Natural killer cell (primary cell): Measurements from ENCODE around the gene STK24. TPM values are rescaled to one million over a fixed set of nuclear protein-coding genes. Genes with fewer than 3 reads are reported as not detected.

Experiments
- ATAC-seq, 3 donors: fragments of 150-1000 bp in 2 of 3; fragments of 200-7000 bp in 1 of 3; cut with Tn5 transposase; 1 replicate in 1 of 3; 2 replicates in 2 of 3; pipeline ENCODE4 v1.10.0; 2021; ENCODE audit warnings: mild to moderate bottlenecking in 2 of 3, moderate library complexity in 2 of 3
- DNase-seq, 2 donors: peaks; one replicate each; pipeline versions ENCODE4 v3.0.0 to v3.0.0-alpha.2; 2013 to 2021; ENCODE audit warnings: mixed read lengths in 1 of 2
- H3K27ac ChIP-seq: one replicate; pipeline ENCODE4 v1.5.1; 2013; ENCODE audit warnings: mild to moderate bottlenecking, low read length
- H3K27me3 ChIP-seq: one replicate; pipeline ENCODE4 v1.6.1; 2013; ENCODE audit warnings: low read length; ENCODE audit not compliant: control insufficient read depth, insufficient read depth
- H3K36me3 ChIP-seq: one replicate; pipeline ENCODE4 v1.6.1; 2013; ENCODE audit warnings: low read length; ENCODE audit not compliant: control insufficient read depth, insufficient read depth
- H3K4me1 ChIP-seq: one replicate; pipeline ENCODE4 v1.6.1; 2013; ENCODE audit warnings: low read length; ENCODE audit not compliant: control insufficient read depth, insufficient read depth
- H3K4me3 ChIP-seq: one replicate; pipeline ENCODE4 v1.5.1; 2013; ENCODE audit warnings: low read length
- H3K9me3 ChIP-seq: one replicate; pipeline ENCODE4 v1.6.1; 2013; ENCODE audit warnings: low read length; ENCODE audit not compliant: control insufficient read depth, insufficient read depth
- H3K27ac Mint-ChIP-seq, 2 donors: one replicate each; pipeline ENCODE4 v1.8.0; 2022; ENCODE audit warnings: mild to moderate bottlenecking in 2 of 2, mixed read lengths in 2 of 2, moderate library complexity in 1 of 2
- H3K27me3 Mint-ChIP-seq, 2 donors: one replicate each; pipeline ENCODE4 v1.8.0; 2022; ENCODE audit warnings: low read depth in 2 of 2, mixed read lengths in 2 of 2
- H3K36me3 Mint-ChIP-seq: one replicate; pipeline ENCODE4 v1.8.0; 2022; ENCODE audit warnings: mixed read lengths
- H3K4me1 Mint-ChIP-seq, 2 donors: one replicate each; pipeline ENCODE4 v1.8.0; 2022; ENCODE audit warnings: mixed read lengths in 2 of 2
- H3K4me3 Mint-ChIP-seq: one replicate; pipeline ENCODE4 v1.8.0; 2022; ENCODE audit warnings: mild to moderate bottlenecking, moderate library complexity, mixed read lengths
- H3K9me3 Mint-ChIP-seq, 2 donors: one replicate each; pipeline ENCODE4 v1.8.0; 2022; ENCODE audit warnings: mixed read lengths in 2 of 2
- CTCF ChIP-seq: fragments of 200-600 bp; IDR thresholded peaks from one replicate; pipeline ENCODE4 v1.8.0; 2022; ENCODE audit warnings: antibody characterized with exemption
- WGBS: methylation state at CpG from one replicate; pipeline ENCODE4 v1.1.7; 2013; ENCODE audit warnings: missing lambda C conversion rate; ENCODE audit not compliant: insufficient coverage; 5-methylcytosine and 5-hydroxymethylcytosine counted together
- intact Hi-C: fragments of 100-400 bp; cut with micrococcal nuclease; formaldehyde crosslinking; loops from one replicate; pipeline ENCODE4 v1.14.2; 2022
- total RNA-seq, 4 donors: library from RNA; stranded (reverse); fragments of 120-200 nt in 1 of 4; gene quantifications; one replicate each; pipeline versions ENCODE4 v1.2.3 to v1.2.4, GENCODE V29; 2013 to 2022

Gene STK24
- total RNA-seq, 3 donors from 2014 or later (not counting 1 experiment from before 2014, with no cell fraction given) = 64.5 to 78.4 (median 70.4) TPM

- no peaks in the 10 kb centered on the region for H3K9me3 ChIP-seq
- no peaks in the 10 kb centered on the region for H3K9me3 Mint-ChIP-seq
- TF ChIP-seq CTCF = no peak
- no peak overlapping the region for H3K4me3 Mint-ChIP-seq
- peaks cover 9 to 23% of the 10 kb centered on the region in 2 donors for H3K27me3 Mint-ChIP-seq
- H3K27ac ChIP-seq = no peak overlapping the region
- H3K36me3 Mint-ChIP-seq = no peaks in the 10 kb centered on the region
- H3K36me3 ChIP-seq = no peaks in the 10 kb centered on the region
- DNase-seq (no peak), ATAC-seq (no peak)
- no peaks in the 10 kb centered on the region for H3K4me1 Mint-ChIP-seq
- no peak overlapping the region for H3K4me3 ChIP-seq
- no peaks in the 10 kb centered on the region for H3K4me1 ChIP-seq
- intact Hi-C loops = no loop called here
- no peak overlapping the region for H3K27ac Mint-ChIP-seq
- H3K27me3 ChIP-seq = no peaks in the 10 kb centered on the region
- 79% methylated on average over 5 of the region's 5 CpGs for WGBS
These were observed 29.4 kb upstream of the STK24 start for GRCh38 chr13:98606296-98606695.

- intact Hi-C loops = no loop called here
- 100% methylated on average over 1 of the region's 2 CpGs for WGBS
- peaks cover 23 to 29% of the 10 kb centered on the region in 2 donors for H3K27me3 Mint-ChIP-seq
- TF ChIP-seq CTCF = no peak
- H3K27ac Mint-ChIP-seq = no peak overlapping the region
- peaks cover 0 to 5% of the 10 kb centered on the region in 2 donors for H3K4me1 Mint-ChIP-seq
- H3K4me3 Mint-ChIP-seq = no peak overlapping the region
- Histone ChIP-seq H3K9me3 (no peaks in the 10 kb centered on the region), H3K36me3 (no peaks in the 10 kb centered on the region), H3K27me3 (no peaks in the 10 kb centered on the region), H3K4me3 (no peak overlapping the region), H3K27ac (no peak overlapping the region), H3K4me1 (no peaks in the 10 kb centered on the region)
- no peaks in the 10 kb centered on the region for H3K9me3 Mint-ChIP-seq
- DNase-seq (no peak), ATAC-seq (no peak)
- H3K36me3 Mint-ChIP-seq = no peaks in the 10 kb centered on the region
These were observed 22.8 kb upstream of the STK24 start for GRCh38 chr13:98599502-98600328.

- H3K36me3 ChIP-seq = no peaks in the 10 kb centered on the region
- DNase-seq (peak in 1 of 2 donors; percentile 11), ATAC-seq (no peak)
- no peaks in the 10 kb centered on the region for H3K9me3 ChIP-seq
- intact Hi-C loops = no loop called here
- Mint-ChIP-seq H3K27me3 (peaks cover 23 to 29% of the 10 kb centered on the region in 2 donors), H3K4me3 (no peak overlapping the region), H3K9me3 (no peaks in the 10 kb centered on the region), H3K27ac (no peak overlapping the region), H3K36me3 (no peaks in the 10 kb centered on the region), H3K4me1 (peaks cover 0 to 5% of the 10 kb centered on the region in 2 donors)
- H3K4me1 ChIP-seq = no peaks in the 10 kb centered on the region
- WGBS = 61% methylated on average over 4 of the region's 4 CpGs
- H3K4me3 ChIP-seq = no peak overlapping the region
- H3K27me3 ChIP-seq = no peaks in the 10 kb centered on the region
- TF ChIP-seq CTCF = no peak
- no peak overlapping the region for H3K27ac ChIP-seq
These were observed 21.1 kb upstream of the STK24 start for GRCh38 chr13:98598043-98598442.

GRCh38 chr13:98595134-98595533, 18.2 kb upstream of the STK24 start:
- 92% methylated on average over 3 of the region's 3 CpGs for WGBS
- Histone ChIP-seq H3K4me1 (no peaks in the 10 kb centered on the region), H3K27ac (no peak overlapping the region), H3K36me3 (no peaks in the 10 kb centered on the region), H3K9me3 (no peaks in the 10 kb centered on the region), H3K27me3 (no peaks in the 10 kb centered on the region), H3K4me3 (no peak overlapping the region)
- no peak overlapping the region for H3K27ac Mint-ChIP-seq
- DNase-seq (no peak), ATAC-seq (no peak)
- intact Hi-C loops = no loop called here
- H3K27me3 Mint-ChIP-seq = peaks cover 17 to 20% of the 10 kb centered on the region in 2 donors
- H3K9me3 Mint-ChIP-seq = no peaks in the 10 kb centered on the region
- no peak overlapping the region for H3K4me3 Mint-ChIP-seq
- no peaks in the 10 kb centered on the region for H3K36me3 Mint-ChIP-seq
- no peak for TF ChIP-seq CTCF
- H3K4me1 Mint-ChIP-seq = peaks cover 0 to 5% of the 10 kb centered on the region in 2 donors
